Posterior vena cava (tissue), 2 donors: ENCODE results near the gene SLC33A1. TPM values are rescaled to one million over a fixed set of nuclear protein-coding genes. Genes with fewer than 3 reads are reported as not detected.
"Not testable (repeated sequence)": the region's sequence is repeated elsewhere in the genome, so short reads cannot be mapped to it uniquely, and the experiment has no call there.

Experiments
- DNase-seq: peaks from one replicate; pipeline ENCODE4 v3.0.0-alpha.2; 2020; ENCODE audit warnings: low spot score
- intact Hi-C, 2 donors: fragments of 100-400 bp; cut with DNase I; formaldehyde crosslinking; loops; one replicate each; pipeline versions ENCODE4 v1.14.1 to v1.14.2; 2022 to 2023
- total RNA-seq, 2 donors: library from RNA; stranded (reverse); fragmentation: NEBNext Ultra II Directional; extraction: Animal tissue kit (Norgen Biotek cat#: 25700); gene quantifications; one replicate each; pipeline ENCODE4 v1.2.1, GENCODE V29; 2021
- donor health status: DM: yes; HTN: yes; CAD: no.
- donor health status: DM: yes; HTN: yes; CAD: no.

The SLC33A1 gene
- total RNA-seq, 2 donors from 2014 or later, result 24.3 to 31.3 TPM

- DNase-seq, result no peak
- intact Hi-C loops, result loop anchor here in 1 of 2 donors (5.0 kb wide), 1 partner anchor 62 kb away; the partner anchor contains the start of gene C3orf33
Observed at GRCh38 chr3:155869691-155870090, 15.5 kb upstream of the SLC33A1 start.

GRCh38 chr3:155863072-155863784, 9.0 kb upstream of the SLC33A1 start:
- intact Hi-C loops, result no loop called here
- DNase-seq, result no peak

- intact Hi-C loops, DNase-seq: not testable (repeated sequence)
Observed at GRCh38 chr3:155862290-155862982, 8.2 kb upstream of the SLC33A1 start.

- intact Hi-C loops, result no loop called here
- DNase-seq, result no peak
Observed at GRCh38 chr3:155861476-155862183, 7.4 kb upstream of the SLC33A1 start.

- DNase-seq, intact Hi-C loops: not testable (repeated sequence)
Observed at GRCh38 chr3:155860424-155860823, 6.2 kb upstream of the SLC33A1 start.

- DNase-seq, result no peak
- intact Hi-C loops, result no loop called here
Observed at GRCh38 chr3:155859859-155860258, 5.6 kb upstream of the SLC33A1 start.

GRCh38 chr3:155853214-155854140, 750 bp downstream of the SLC33A1 start:
- DNase-seq, result no peak
- intact Hi-C loops, result no loop called here

GRCh38 chr3:155852341-155852740, 1.9 kb downstream of the SLC33A1 start:
- intact Hi-C loops, result no loop called here
- DNase-seq, result no peak

GRCh38 chr3:155849404-155849803, 4.8 kb downstream of the SLC33A1 start:
- DNase-seq, intact Hi-C loops: not testable (repeated sequence)

- DNase-seq, result no peak
- intact Hi-C loops, result no loop called here
Observed at GRCh38 chr3:155847993-155848392, 6.2 kb downstream of the SLC33A1 start.

GRCh38 chr3:155846119-155846518, 8.1 kb downstream of the SLC33A1 start:
- DNase-seq, result no peak
- intact Hi-C loops, result no loop called here

GRCh38 chr3:155843569-155843968, 10.7 kb downstream of the SLC33A1 start:
- no peak for DNase-seq
- intact Hi-C loops, result no loop called here

GRCh38 chr3:155835341-155836071, 18.7 kb downstream of the SLC33A1 start:
- DNase-seq, result no peak
- intact Hi-C loops, result no loop called here

GRCh38 chr3:155828490-155829098, 25.6 kb downstream of the SLC33A1 start:
- intact Hi-C loops, DNase-seq: not testable (repeated sequence)

GRCh38 chr3:155815030-155815545, 39.1 kb downstream of the SLC33A1 start:
- DNase-seq, result no peak
- intact Hi-C loops, result no loop called here

GRCh38 chr3:155813224-155813623, 41.0 kb downstream of the SLC33A1 start:
- DNase-seq, intact Hi-C loops: not testable (repeated sequence)

- intact Hi-C loops, result loop anchor here in 1 of 2 donors (5.0 kb wide), 1 partner anchor 63 kb away; the partner anchor contains the start of gene GMPS
- no peak for DNase-seq
Observed at GRCh38 chr3:155809181-155809580, 45.0 kb downstream of the SLC33A1 start.

GRCh38 chr3:155807823-155808222, 46.4 kb downstream of the SLC33A1 start:
- intact Hi-C loops, result loop anchor here in 1 of 2 donors (5.0 kb wide), 1 partner anchor 64 kb away; the partner anchor contains the start of gene GMPS
- DNase-seq, result no peak
